IPS-18c (cell line): ENCODE data around the gene PGAP1.

ENCODE experiments used
- H3K4me3 ChIP-seq: 2 replicates; pipeline ENCODE4 v1.7.0; 2013; ENCODE audit warnings: low read depth, mild to moderate bottlenecking, low read length, moderate library complexity; ENCODE audit not compliant: insufficient read depth
- H3K9me3 ChIP-seq: one replicate; pipeline ENCODE4 v1.6.1; 2013; ENCODE audit warnings: mild to moderate bottlenecking, low read length, moderate library complexity; ENCODE audit not compliant: control insufficient read depth, insufficient read depth

The PGAP1 gene

GRCh38 chr2:196926562-196927375 lies at the start of gene PGAP1:
PGAP1 (minus strand) TSS chr2:196926707; CDS start chr2:196926616, 91 bp downstream.
- peak within 1 kb of the TSS; percentile 99 for H3K4me3 ChIP-seq

GRCh38 chr2:196974970-196975369 lies 48.5 kb upstream of the PGAP1 start:
- H3K9me3 ChIP-seq = peaks cover 2% of the 10 kb centered on the region
- no peak overlapping the region for H3K4me3 ChIP-seq

More at GRCh38 chr2:196926562-196927375, at the start of gene PGAP1:
- no peaks in the 10 kb centered on the region for H3K9me3 ChIP-seq

GRCh38 chr2:196971574-196972279 lies 45.2 kb upstream of the PGAP1 start:
- no peak overlapping the region; the same call in 1 of the 2 replicates for H3K4me3 ChIP-seq
- H3K9me3 ChIP-seq = peaks cover 2% of the 10 kb centered on the region

GRCh38 chr2:196970099-196970498 lies 43.6 kb upstream of the PGAP1 start:
- H3K4me3 ChIP-seq = no peak overlapping the region
- H3K9me3 ChIP-seq = no peaks in the 10 kb centered on the region

- Histone ChIP-seq H3K9me3 (no peaks in the 10 kb centered on the region), H3K4me3 (no peak overlapping the region)
These were observed 42.0 kb upstream of the PGAP1 start for GRCh38 chr2:196968516-196968915.

- H3K9me3 ChIP-seq = no peaks in the 10 kb centered on the region
- no peak overlapping the region for H3K4me3 ChIP-seq
These were observed 41.3 kb upstream of the PGAP1 start for GRCh38 chr2:196967775-196968174.

- Histone ChIP-seq H3K4me3 (no peak overlapping the region), H3K9me3 (no peaks in the 10 kb centered on the region)
These were observed 40.6 kb upstream of the PGAP1 start for GRCh38 chr2:196967116-196967515.

GRCh38 chr2:196966061-196966460 lies 39.6 kb upstream of the PGAP1 start:
- Histone ChIP-seq H3K9me3 (no peaks in the 10 kb centered on the region), H3K4me3 (no peak overlapping the region)

DNA sequence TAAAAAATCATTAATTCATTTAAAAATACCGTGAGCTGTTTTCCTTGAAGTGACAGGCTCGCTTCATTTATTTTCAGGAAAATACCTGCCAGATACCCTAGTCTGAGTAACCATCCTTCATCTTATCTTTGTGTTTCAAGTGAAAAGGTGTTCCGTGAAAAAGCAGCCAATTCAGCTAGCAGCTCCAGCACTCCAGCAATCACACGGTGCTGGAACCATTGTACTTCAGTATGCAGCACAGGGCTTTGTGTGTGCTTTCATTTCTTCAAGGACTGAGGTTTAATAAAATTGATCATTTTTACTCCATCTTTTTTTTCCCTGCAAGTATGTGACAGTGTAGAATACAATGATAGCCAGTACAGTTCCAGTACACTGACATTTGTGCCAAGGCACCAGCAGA lies 39.1 kb upstream of the PGAP1 start:
- no peaks in the 10 kb centered on the region for H3K9me3 ChIP-seq

GRCh38 chr2:196963961-196964360 lies 37.5 kb upstream of the PGAP1 start:
- no peaks in the 10 kb centered on the region for H3K9me3 ChIP-seq

More for the DNA sequence above, 39.1 kb upstream of the PGAP1 start:
- H3K4me3 ChIP-seq = no peak overlapping the region

GRCh38 chr2:196963043-196963442 lies 36.5 kb upstream of the PGAP1 start:
- no peaks in the 10 kb centered on the region for H3K9me3 ChIP-seq
- no peak overlapping the region for H3K4me3 ChIP-seq

More at GRCh38 chr2:196963961-196964360, 37.5 kb upstream of the PGAP1 start:
- no peak overlapping the region for H3K4me3 ChIP-seq

GRCh38 chr2:196962325-196962724 lies 35.8 kb upstream of the PGAP1 start:
- Histone ChIP-seq H3K9me3 (no peaks in the 10 kb centered on the region), H3K4me3 (no peak overlapping the region)

GRCh38 chr2:196961889-196962288 lies 35.4 kb upstream of the PGAP1 start:
- Histone ChIP-seq H3K9me3 (no peaks in the 10 kb centered on the region), H3K4me3 (no peak overlapping the region)

- H3K9me3 ChIP-seq = no peaks in the 10 kb centered on the region
These were observed 33.3 kb upstream of the PGAP1 start for GRCh38 chr2:196959734-196960338.

GRCh38 chr2:196959281-196959680 lies 32.8 kb upstream of the PGAP1 start:
- H3K4me3 ChIP-seq = no peak overlapping the region
- H3K9me3 ChIP-seq = no peaks in the 10 kb centered on the region

More at GRCh38 chr2:196959734-196960338, 33.3 kb upstream of the PGAP1 start:
- H3K4me3 ChIP-seq = no peak overlapping the region

DNA sequence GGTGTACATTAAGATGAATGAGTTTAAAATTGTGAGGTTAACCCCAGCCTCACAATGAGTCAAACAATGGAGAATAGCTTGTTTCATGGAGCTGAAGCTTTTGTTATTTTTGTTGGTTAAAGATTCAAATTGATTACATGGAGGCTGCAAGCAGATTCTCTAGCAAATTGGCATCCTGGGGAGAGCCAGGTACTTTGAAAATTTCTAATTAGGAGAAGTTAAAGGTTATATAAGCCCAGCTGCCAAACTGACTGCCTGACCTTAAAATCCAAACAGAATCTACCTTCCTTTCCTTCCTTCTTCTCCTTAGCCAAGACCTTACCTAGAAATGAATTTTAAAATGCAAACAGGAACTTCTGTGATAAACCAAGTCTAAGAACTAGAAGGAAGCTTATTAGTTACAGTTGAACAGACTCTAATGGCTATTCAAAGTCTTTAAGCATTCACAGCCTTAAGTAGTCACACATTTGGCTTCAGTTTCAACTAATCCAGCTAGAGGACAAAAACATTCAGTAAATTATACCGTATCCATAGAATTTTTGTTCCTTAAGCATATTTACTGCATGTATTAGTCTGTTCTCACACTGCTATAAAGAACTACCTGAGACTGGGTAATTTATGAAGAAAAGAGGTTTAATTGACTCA lies 31.5 kb upstream of the PGAP1 start:
- Histone ChIP-seq H3K4me3 (no peak overlapping the region), H3K9me3 (no peaks in the 10 kb centered on the region)

DNA sequence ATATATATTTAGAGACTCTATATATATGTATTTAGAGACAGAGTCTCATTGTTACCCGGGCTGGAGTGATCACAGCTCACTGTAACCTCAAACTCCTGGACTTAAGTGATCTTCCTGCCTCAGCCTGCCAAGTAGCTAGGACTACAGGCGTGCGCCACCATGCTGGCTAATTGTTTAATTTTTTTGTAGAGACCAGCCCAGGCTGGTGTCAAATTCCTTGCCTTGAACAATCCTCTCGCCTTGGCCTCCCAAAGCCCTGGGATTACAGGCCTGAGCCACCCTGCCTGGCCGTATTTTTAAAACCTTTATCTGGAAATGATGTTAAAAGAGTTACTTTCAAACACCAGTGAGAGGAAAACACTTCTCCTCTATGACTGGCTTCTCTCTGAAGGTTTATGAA lies 30.9 kb upstream of the PGAP1 start:
- H3K4me3 ChIP-seq = no peak overlapping the region

More for the DNA sequence above, 30.9 kb upstream of the PGAP1 start:
- no peaks in the 10 kb centered on the region for H3K9me3 ChIP-seq
